Trophoblast cell (in vitro differentiated cells and primary cell): Measurements from ENCODE around the gene ARHGAP8.
"Not testable (repeated sequence)": the region's sequence is repeated elsewhere in the genome, so short reads cannot be mapped to it uniquely, and the experiment has no call there.

Source experiments
- DNase-seq, 2 donors: peaks; one replicate each; pipeline ENCODE4 v3.0.0-alpha.2; 2016
- H2AFZ ChIP-seq: 2 replicates; pipeline ENCODE4 v1.6.1; 2013; ENCODE audit warnings: low read length, moderate library complexity, mild to moderate bottlenecking; ENCODE audit not compliant: insufficient read depth, poor library complexity
- H2AK5ac ChIP-seq: 2 replicates; pipeline ENCODE4 v1.6.1; 2013; ENCODE audit warnings: mild to moderate bottlenecking, low read length
- H2BK120ac ChIP-seq: 2 replicates; pipeline ENCODE4 v1.6.1; 2013; ENCODE audit warnings: low read length, mild to moderate bottlenecking, moderate library complexity; ENCODE audit not compliant: insufficient read depth, poor library complexity
- H2BK12ac ChIP-seq: 2 replicates; pipeline ENCODE4 v1.6.1; 2013; ENCODE audit warnings: mild to moderate bottlenecking, low read length, moderate library complexity
- H2BK5ac ChIP-seq: 2 replicates; pipeline ENCODE4 v1.6.1; 2013; ENCODE audit warnings: low read length, low read depth, moderate library complexity, mild to moderate bottlenecking; ENCODE audit not compliant: poor library complexity
- H3K14ac ChIP-seq: 2 replicates; pipeline ENCODE4 v1.6.1; 2013; ENCODE audit warnings: mild to moderate bottlenecking, low read length
- H3K18ac ChIP-seq: 2 replicates; pipeline ENCODE4 v1.6.1; 2013; ENCODE audit warnings: mild to moderate bottlenecking, low read length
- H3K23ac ChIP-seq: 2 replicates; pipeline ENCODE4 v1.6.1; 2013; ENCODE audit warnings: low read length
- H3K27ac ChIP-seq: 2 replicates; pipeline ENCODE4 v1.5.1; 2013; ENCODE audit warnings: low read depth, mild to moderate bottlenecking, inconsistent platforms, low read length, moderate library complexity
- H3K27me3 ChIP-seq: 2 replicates; pipeline ENCODE4 v1.6.1; 2013; ENCODE audit warnings: inconsistent platforms, mild to moderate bottlenecking, low read length, moderate library complexity; ENCODE audit not compliant: insufficient read depth
- H3K36me3 ChIP-seq, 2 experiments: 1 replicate in 1 of 2; 2 replicates in 1 of 2; pipeline ENCODE4 v1.6.1; 2013; ENCODE audit warnings: low read length in 2 of 2, mild to moderate bottlenecking in 2 of 2, moderate library complexity in 1 of 2; ENCODE audit not compliant: insufficient read depth in 2 of 2, control insufficient read depth in 1 of 2
- H3K4ac ChIP-seq: 2 replicates; pipeline ENCODE4 v1.6.1; 2013; ENCODE audit warnings: low read depth, mild to moderate bottlenecking, low read length, moderate library complexity
- H3K4me1 ChIP-seq, 2 experiments: 1 replicate in 1 of 2; 2 replicates in 1 of 2; pipeline ENCODE4 v1.6.1; 2013; ENCODE audit warnings: low read length in 2 of 2, mild to moderate bottlenecking in 2 of 2, moderate library complexity in 1 of 2; ENCODE audit not compliant: insufficient read depth in 2 of 2, control insufficient read depth in 1 of 2
- H3K4me2 ChIP-seq: 2 replicates; pipeline ENCODE4 v1.6.1; 2013; ENCODE audit warnings: inconsistent platforms, mild to moderate bottlenecking, low read length, moderate library complexity
- H3K4me3 ChIP-seq: 2 replicates; pipeline ENCODE4 v1.5.1; 2013; ENCODE audit warnings: mild to moderate bottlenecking, low read depth, low read length, inconsistent platforms
- H3K79me1 ChIP-seq: one replicate; pipeline ENCODE4 v1.6.1; 2013; ENCODE audit warnings: low read length
- H3K79me2 ChIP-seq: 2 replicates; pipeline ENCODE4 v1.6.1; 2013; ENCODE audit warnings: low read length, mild to moderate bottlenecking; ENCODE audit not compliant: control insufficient read depth, insufficient read depth, poor library complexity
- H3K9ac ChIP-seq: 2 replicates; pipeline ENCODE4 v1.6.1; 2013; ENCODE audit warnings: mild to moderate bottlenecking, low read length
- H3K9me3 ChIP-seq: 2 replicates; pipeline ENCODE4 v1.6.1; 2013; ENCODE audit warnings: low read depth, mild to moderate bottlenecking, control low read depth, inconsistent platforms, low read length; ENCODE audit not compliant: insufficient read depth
- H4K12ac ChIP-seq: 2 replicates; pipeline ENCODE4 v1.6.1; 2013; ENCODE audit warnings: low read depth, mild to moderate bottlenecking, low read length, moderate library complexity
- H4K8ac ChIP-seq: 2 replicates; pipeline ENCODE4 v1.6.1; 2013; ENCODE audit warnings: low read depth, mild to moderate bottlenecking, low read length, moderate library complexity
- H4K91ac ChIP-seq: one replicate; pipeline ENCODE4 v1.6.1; 2013; ENCODE audit warnings: low read depth, mild to moderate bottlenecking, low read length, moderate library complexity
- WGBS: extraction: QIAGEN DNeasy Blood & Tissue Kit; methylation state at CpG from one replicate; pipeline ENCODE4 v1.1.7; 2013; ENCODE audit warnings: missing lambda C conversion rate; ENCODE audit not compliant: insufficient read length, insufficient coverage; ENCODE audit errors: extremely low coverage; 5-methylcytosine and 5-hydroxymethylcytosine counted together

The ARHGAP8 gene

DNA sequence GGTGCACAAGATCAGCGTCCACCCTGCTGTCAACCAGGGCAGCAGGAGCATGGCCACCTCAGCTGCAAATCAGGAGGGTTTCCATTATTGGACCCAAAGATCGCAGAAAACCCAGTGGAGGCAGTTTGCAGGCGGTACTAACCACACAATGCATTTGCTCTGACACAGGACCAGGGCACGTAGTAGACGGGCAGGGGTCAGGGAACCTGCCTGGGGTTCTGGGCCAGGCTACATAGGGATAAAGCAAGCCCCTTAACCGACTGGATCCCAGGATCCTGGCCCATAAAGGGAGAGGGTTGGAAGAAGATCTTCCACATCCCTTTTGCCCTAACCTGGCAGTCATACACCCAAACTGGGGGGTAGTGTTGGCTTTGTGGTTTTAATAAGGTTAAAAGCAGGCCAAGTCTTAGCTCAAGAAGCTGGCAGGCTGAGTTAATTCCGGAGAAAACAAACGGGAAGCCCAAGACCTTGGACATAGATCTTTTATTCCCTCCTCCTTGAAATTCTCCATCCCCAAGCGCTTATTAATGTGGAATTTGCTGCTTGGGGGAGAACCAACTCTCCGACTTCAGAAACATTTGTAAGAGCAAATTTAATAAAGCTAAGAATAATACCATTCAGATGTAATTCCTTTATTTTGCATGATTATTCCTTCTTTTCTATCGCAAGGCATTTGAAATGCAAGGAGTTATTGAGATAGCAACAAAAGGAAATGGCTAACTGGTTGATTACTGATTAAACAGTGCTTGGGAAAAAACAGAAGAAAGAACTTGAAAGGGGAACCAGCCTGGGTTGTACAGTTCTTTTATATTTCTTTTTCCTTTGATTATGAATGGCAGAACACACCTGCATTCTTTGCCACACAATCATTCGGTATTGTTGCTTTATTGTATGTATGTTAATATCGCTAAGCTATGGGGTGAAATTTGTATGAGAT, 6.3 kb upstream of the ARHGAP8 start:
- no CpG with 5 or more reads among the region's 13 CpGs for WGBS

DNA sequence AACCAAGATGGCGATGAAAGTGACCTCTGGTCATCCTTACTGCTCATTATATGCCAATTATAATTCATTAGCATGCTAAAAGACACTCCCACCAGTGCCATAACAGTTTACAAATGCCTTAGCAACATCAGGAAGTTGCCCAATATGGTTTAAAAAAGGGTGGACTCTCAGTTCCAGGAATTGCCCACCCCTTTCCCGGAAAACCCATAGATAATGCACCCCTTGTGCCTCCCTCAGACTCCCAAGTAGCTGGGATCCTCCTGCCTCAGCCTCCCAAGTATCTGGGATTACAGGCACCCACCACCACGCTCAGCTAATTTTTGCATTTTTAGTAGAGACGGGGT, 4.6 kb upstream of the ARHGAP8 start:
- H3K4ac ChIP-seq, H3K27ac ChIP-seq, H3K9me3 ChIP-seq, H4K8ac ChIP-seq, H3K79me1 ChIP-seq, H2AK5ac ChIP-seq, H3K27me3 ChIP-seq, H3K4me2 ChIP-seq, H3K23ac ChIP-seq, DNase-seq, H3K18ac ChIP-seq, H3K4me3 ChIP-seq, H3K36me3 ChIP-seq, H3K14ac ChIP-seq, H4K12ac ChIP-seq, H3K9ac ChIP-seq, H2BK5ac ChIP-seq, H2BK12ac ChIP-seq, H4K91ac ChIP-seq, H3K79me2 ChIP-seq, H2BK120ac ChIP-seq, H2AFZ ChIP-seq: not testable (repeated sequence)
- H3K4me1 ChIP-seq, result peaks cover 2 to 11% of the 10 kb centered on the region in 2 experiments
- WGBS, result no CpG with 5 or more reads among the region's 4 CpGs

More for the DNA sequence above, 6.3 kb upstream of the ARHGAP8 start:
- no peak overlapping the region for H3K27ac ChIP-seq
- no peak overlapping the region for H2AFZ ChIP-seq
- no peak overlapping the region for H2AK5ac ChIP-seq
- H3K4me2 ChIP-seq, result no peak overlapping the region
- no peaks in the 10 kb centered on the region for H3K79me1 ChIP-seq
- no peak overlapping the region for H3K18ac ChIP-seq
- H4K12ac ChIP-seq, result no peak overlapping the region
- no peak overlapping the region for H3K23ac ChIP-seq
- H3K14ac ChIP-seq, result no peak overlapping the region
- no peak overlapping the region for H3K9ac ChIP-seq
- H3K4me1 ChIP-seq, result peaks cover 2 to 9% of the 10 kb centered on the region in 2 experiments
- H4K91ac ChIP-seq, result no peak overlapping the region
- no peak overlapping the region for H3K4me3 ChIP-seq
- DNase-seq, result no peak
- no peak overlapping the region for H4K8ac ChIP-seq
- H3K36me3 ChIP-seq, result no peaks in the 10 kb centered on the region
- H2BK5ac ChIP-seq, result no peak overlapping the region
- no peaks in the 10 kb centered on the region for H3K27me3 ChIP-seq
- no peak overlapping the region for H3K4ac ChIP-seq
- H3K79me2 ChIP-seq, result no peaks in the 10 kb centered on the region
- H2BK12ac ChIP-seq, result no peak overlapping the region
- no peak overlapping the region for H2BK120ac ChIP-seq
- peaks cover 5% of the 10 kb centered on the region for H3K9me3 ChIP-seq

DNA sequence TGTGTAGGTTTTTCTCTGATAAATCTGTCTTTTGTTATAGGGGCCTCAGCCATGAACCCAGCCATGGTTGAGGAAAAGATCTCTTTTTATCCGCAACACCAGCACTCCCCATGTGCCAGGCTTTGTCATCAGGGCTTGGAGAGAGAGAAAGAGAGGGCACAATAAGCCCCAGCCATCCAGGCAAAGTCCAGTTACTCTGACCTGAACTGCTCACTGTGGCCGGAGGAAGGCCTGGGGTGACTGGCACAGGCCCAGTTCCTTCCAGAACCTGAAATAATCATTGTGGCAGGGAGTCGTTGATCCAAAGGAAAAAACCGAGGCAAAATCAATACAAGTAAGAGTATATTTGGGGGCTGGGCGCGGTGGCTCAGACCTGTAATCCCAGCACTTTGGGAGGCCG, 3.9 kb upstream of the ARHGAP8 start:
- Histone ChIP-seq H2BK12ac (peak overlapping the region; percentile 25), H2BK5ac (no peak overlapping the region), H3K79me2 (peaks cover 9% of the 10 kb centered on the region), H2AK5ac (no peak overlapping the region), H3K9me3 (peaks cover 5% of the 10 kb centered on the region), H3K4me2 (no peak overlapping the region), H3K36me3 (no peaks in the 10 kb centered on the region), H4K12ac (no peak overlapping the region), H4K8ac (no peak overlapping the region), H3K18ac (no peak overlapping the region), H2AFZ (no peak overlapping the region), H3K27me3 (no peaks in the 10 kb centered on the region), H3K4me3 (no peak overlapping the region), H3K27ac (no peak overlapping the region), H3K9ac (no peak overlapping the region), H3K79me1 (peaks cover 8% of the 10 kb centered on the region), H3K14ac (no peak overlapping the region), H2BK120ac (no peak overlapping the region), H3K4me1 (peaks cover 5 to 12% of the 10 kb centered on the region in 2 experiments), H3K23ac (no peak overlapping the region), H3K4ac (no peak overlapping the region), H4K91ac (no peak overlapping the region)
- no CpG with 5 or more reads among the region's 7 CpGs for WGBS
- no peak for DNase-seq

DNA sequence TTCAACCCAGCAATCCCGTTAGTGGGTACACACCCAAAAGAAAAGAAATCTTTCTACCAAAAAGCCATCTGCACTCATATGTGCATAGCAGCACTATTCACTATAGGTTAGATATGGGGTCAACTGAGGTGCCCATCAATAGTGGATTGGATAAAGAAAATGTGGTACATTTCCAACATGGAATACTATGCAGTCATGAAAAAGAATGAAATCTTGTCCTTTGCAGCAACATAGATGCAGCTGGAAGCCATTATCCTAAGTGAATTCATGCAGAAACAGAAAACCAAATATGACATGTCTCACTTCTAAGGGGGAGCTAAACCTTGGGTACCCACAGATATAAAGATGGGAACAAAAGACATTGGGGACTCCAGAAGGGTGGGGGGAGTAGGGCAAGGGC, 1.9 kb upstream of the ARHGAP8 start:
- H3K79me1 ChIP-seq, result peaks cover 22% of the 10 kb centered on the region
- WGBS, result no CpG with 5 or more reads among the region's 1 CpG
- no peak overlapping the region for H3K4me3 ChIP-seq
- no peak overlapping the region for H3K14ac ChIP-seq
- no peak overlapping the region for H4K91ac ChIP-seq
- H2BK12ac ChIP-seq, result no peak overlapping the region
- peaks cover 2% of the 10 kb centered on the region for H3K9me3 ChIP-seq
- H3K4me2 ChIP-seq, result no peak overlapping the region
- no peak for DNase-seq
- no peak overlapping the region for H2AK5ac ChIP-seq
- H3K79me2 ChIP-seq, result peaks cover 14% of the 10 kb centered on the region
- H4K8ac ChIP-seq, result no peak overlapping the region
- H3K36me3 ChIP-seq, result no peaks in the 10 kb centered on the region
- H3K18ac ChIP-seq, result no peak overlapping the region
- H3K4ac ChIP-seq, result no peak overlapping the region
- H3K27ac ChIP-seq, result no peak overlapping the region
- no peak overlapping the region for H2AFZ ChIP-seq
- H2BK120ac ChIP-seq, result no peak overlapping the region
- peaks cover 22 to 31% of the 10 kb centered on the region in 2 experiments for H3K4me1 ChIP-seq
- H4K12ac ChIP-seq, result no peak overlapping the region
- no peak overlapping the region for H3K9ac ChIP-seq
- no peak overlapping the region for H2BK5ac ChIP-seq
- no peaks in the 10 kb centered on the region for H3K27me3 ChIP-seq
- H3K23ac ChIP-seq, result no peak overlapping the region
